GM21576 (cell line): ENCODE measurements around the gene ITPRIPL1.

Experiments
- ATAC-seq: cut with Tn5 transposase; IDR thresholded peaks from one replicate; pipeline ENCODE4 v1.9.1; 2021; ENCODE audit warnings: mild to moderate bottlenecking, moderate library complexity; ENCODE audit not compliant: unreplicated experiment

ITPRIPL1 gene

DNA sequence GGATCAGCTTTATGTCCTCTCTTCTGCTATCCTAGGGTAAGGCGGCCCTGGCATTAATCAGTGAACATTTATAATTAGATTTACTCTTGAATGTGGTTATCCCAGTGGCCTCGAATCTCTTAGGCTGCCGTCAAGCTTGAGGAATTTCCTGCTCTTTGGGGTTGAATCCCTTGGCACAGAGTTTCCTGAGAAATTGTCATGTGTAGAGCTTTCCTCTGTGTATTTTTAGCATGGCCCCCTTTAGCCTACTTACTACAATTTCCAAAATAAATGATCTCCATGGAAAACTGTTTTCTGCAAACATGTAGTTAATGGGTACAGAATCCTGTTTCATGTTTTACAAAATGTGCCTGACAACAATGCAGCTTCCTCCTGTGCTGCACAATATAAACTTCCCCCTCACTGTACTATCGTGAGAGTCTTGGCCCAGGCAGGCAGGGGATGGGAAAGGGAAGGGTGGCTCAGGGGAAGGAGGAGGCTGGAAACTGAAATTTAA, 28.5 kb downstream of the ITPRIPL1 start:
- ATAC-seq, result no peak

DNA sequence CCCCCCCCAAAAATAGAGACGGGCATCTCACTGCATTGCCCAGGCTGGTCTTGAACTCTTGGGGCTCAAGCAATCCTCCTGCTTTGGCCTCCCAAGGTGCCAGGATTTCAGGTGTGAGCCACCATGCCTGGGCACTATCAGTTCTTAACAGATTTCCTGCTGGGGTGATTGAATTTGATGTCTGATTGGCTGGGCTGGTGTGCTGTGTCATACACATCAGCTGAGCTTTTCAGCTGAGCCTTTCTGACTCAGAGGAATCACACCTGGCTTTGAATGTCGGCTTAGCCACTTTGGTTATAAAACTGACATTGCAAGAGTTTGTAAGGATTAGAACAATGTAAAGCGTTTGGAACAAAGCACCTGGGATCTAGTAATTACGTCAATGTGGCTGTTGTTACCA, 29.4 kb downstream of the ITPRIPL1 start:
- no peak for ATAC-seq

DNA sequence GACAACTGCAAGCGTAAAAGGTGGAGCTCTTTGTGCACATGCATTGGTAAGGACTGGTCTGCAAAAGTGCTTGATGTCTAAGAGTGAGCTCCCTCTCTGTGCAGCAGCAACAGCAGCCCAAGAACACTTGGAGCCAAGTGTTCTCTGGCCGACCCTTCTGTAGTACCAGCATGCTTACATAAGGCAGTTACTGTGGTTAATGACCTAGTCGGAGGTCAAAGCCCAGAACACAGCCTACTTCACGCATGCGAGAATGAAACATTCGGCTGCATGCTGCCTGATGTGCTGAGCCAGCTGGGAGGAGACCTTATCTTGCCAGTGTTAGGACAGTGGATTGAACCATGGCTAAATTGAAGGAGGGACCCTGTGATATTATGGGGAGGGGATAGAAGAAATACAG, 31.8 kb downstream of the ITPRIPL1 start:
- no peak for ATAC-seq

DNA sequence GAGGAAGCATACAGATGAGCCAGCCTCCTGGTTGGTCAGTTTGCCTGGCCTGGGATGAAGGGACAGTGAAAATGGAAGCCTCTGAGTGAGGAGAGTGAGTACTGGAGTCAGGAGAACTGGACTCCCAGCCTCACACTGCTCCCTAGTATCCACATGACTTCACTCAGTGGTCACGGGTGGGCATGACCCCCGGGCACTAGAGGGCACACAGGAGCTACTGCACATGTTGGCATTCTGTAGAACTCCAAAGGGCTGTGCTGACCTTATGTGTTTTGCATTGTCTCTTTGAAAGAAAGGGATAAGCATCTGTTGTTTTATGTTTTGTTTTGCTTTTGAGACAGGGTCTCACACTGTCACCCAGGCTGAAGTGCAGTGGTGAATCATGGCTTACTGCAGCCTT, 34.2 kb downstream of the ITPRIPL1 start:
- no peak for ATAC-seq

DNA sequence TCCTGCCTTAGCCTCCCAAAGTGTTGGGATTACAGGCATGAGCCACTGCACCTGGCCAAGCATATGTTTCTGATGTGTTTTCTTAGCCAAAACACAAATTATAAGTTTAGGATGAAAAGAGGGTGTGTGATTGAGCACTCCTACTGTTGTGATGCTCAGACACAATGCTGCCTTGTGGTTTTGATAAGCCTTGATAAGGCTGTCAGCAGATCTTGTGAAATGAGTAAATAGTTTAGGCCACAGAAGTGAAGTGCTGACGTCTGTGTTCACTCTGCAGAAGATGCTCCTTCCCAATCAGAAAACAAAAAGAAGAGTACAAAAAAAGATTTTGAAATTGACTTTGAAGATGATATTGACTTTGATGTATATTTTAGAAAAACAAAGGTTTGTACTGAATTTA, 34.7 kb downstream of the ITPRIPL1 start:
- ATAC-seq, result no peak

DNA sequence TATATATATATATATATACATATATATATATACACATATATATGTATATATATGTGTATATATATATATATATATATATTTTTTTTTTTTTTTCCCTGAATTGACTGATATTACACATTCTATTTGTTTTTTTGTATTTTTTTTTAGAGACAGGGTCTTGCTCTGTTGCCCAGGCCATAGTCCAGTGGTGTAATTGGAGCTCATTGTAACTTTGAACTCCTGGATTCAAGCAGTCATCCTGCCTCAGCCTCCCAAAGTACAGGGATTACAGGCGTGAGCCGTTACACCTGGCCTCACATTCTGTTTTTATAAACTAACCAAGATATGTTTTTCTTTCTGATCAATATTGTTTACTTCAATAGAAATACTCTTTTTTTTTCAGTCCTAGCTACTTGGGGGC, 36.6 kb downstream of the ITPRIPL1 start:
- ATAC-seq, result no peak

DNA sequence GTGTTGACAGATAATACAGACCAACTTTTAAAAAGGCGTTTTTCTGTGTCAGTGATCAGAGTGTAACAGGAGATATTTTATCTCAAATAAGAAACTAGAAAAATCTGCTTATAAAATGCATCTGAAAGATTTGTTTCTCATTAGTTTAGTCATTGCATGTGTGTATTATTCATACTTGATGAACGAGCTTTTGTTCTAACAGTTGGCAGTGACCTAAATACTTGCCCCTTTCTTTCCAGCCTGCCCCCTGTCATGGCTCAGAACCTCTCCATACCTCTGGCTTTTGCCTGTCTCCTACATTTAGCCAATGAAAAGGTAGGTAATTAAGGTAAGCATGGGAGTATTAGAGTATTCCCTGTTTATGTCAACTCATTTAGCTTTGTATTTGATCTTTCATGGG, 44.1 kb downstream of the ITPRIPL1 start:
- no peak for ATAC-seq

DNA sequence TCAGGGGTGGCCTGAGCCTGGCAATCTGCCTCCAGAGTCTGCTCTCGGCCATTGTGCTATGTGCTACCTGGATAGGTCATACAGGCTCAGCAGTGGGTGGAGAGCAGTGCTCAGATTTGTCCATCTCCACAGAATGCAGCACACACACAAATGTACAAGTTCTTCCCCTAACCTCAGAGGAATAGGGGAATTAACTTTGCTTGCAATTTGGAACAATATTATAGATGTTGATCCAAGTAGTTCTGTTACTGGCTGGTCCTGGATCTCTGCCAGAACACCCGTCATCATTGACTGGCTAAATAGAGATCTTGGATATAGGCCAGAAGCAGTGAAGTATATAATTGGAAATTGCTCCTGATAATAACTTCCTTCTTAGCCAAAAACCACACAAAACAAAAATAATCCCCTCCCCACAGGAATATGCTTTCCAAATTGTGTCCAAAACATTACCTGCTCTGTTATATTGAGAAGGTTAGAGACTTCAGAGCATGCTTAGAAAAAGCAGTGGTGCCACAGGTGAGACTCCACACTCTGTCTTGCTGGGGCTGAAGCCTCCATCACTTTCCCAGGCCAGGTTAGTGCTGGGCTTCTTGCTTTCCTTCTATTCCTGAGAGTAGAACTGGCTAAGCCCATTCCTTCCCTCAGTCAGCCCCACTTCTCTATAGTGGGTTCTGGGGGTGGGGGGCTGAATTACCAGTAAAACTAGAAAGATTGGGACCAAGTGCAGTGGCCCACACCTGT, 49.3 kb downstream of the ITPRIPL1 start:
- ATAC-seq, result no peak
